ENCODE measurements around the gene HSP90AA1. TPM values are rescaled to one million over a fixed set of nuclear protein-coding genes. Genes with fewer than 3 reads are reported as not detected.
A peak's percentile ranks its signal among the peaks of the same experiment; 100 is the strongest.

Gene HSP90AA1
- total and polyA plus RNA-seq, 2 of the 8 experiments (the other 6 are each of a cell fraction or from before 2014, with no cell fraction given), result 339 to 878 TPM

GRCh38 chr14:102071283-102071998 lies 15.4 kb downstream of the HSP90AA1 start:
- Histone ChIP-seq H3K4ac (replicated peaks; ENCODE audit: insufficient read length, low read depth, low read length) (no peak overlapping the region), H3K27ac (ENCODE audit: low read depth, low read length) (no peak overlapping the region), H2BK15ac (ENCODE audit: low read length) (no peak overlapping the region), H3K4me2 (ENCODE audit: insufficient read depth in 1 of 2, low read depth in 2 of 2, low read length in 2 of 2) (no peak overlapping the region), H2BK120ac (replicated peaks; ENCODE audit: low read depth, low read length) (no peak overlapping the region), H3K56ac (replicated peaks; ENCODE audit: insufficient read length, low read depth, low read length) (peak overlapping the region; percentile 25), H3K23me2 (ENCODE audit: low read depth, low read length) (no peaks in the 10 kb centered on the region), H2BK20ac (ENCODE audit: low read length) (no peak overlapping the region), H3K9ac (replicated peaks in 1 of 4; ENCODE audit: extremely low read depth in 1 of 4, low read depth in 3 of 4, low read length in 3 of 4) (no peak overlapping the region), H3K79me2 (ENCODE audit: control insufficient read depth in 1 of 2, insufficient read depth in 2 of 2, low read length in 2 of 2) (no peaks in the 10 kb centered on the region), H4K5ac (ENCODE audit: insufficient read length, low read depth, low read length) (no peak overlapping the region), H3K14ac (ENCODE audit: insufficient read length) (no peak overlapping the region), H3K4me3 (ENCODE audit: extremely low read depth in 1 of 4, insufficient read depth in 2 of 4, low read depth in 3 of 4, low read length in 4 of 4) (no peak overlapping the region), H3K36me3 (ENCODE audit: control insufficient read depth in 2 of 4, insufficient read depth in 4 of 4, low read length in 3 of 4) (no peaks in the 10 kb centered on the region), H2BK12ac (ENCODE audit: low read depth, low read length) (no peak overlapping the region), H4K20me1 (replicated peaks in 1 of 2; ENCODE audit: control insufficient read depth in 1 of 2, insufficient read depth in 2 of 2, low read length in 2 of 2) (no peaks in the 10 kb centered on the region), H2AFZ (ENCODE audit: low read length) (no peak overlapping the region), H4K8ac (ENCODE audit: extremely low read depth, insufficient read depth, low read length) (no peak overlapping the region), H3K9me3 (ENCODE audit: insufficient read depth in 2 of 2, low read depth in 1 of 2, low read length in 1 of 2) (no peaks in the 10 kb centered on the region), H4K91ac (replicated peaks; ENCODE audit: insufficient read length, low read length) (no peak overlapping the region), H2BK5ac (ENCODE audit: low read depth, low read length) (no peak overlapping the region), H3K79me1 (ENCODE audit: low read depth, low read length) (no peaks in the 10 kb centered on the region), H2AK5ac (ENCODE audit: low read depth, low read length) (no peak overlapping the region), H3K18ac (ENCODE audit: extremely low read depth, low read length) (no peak overlapping the region), H3K4me1 (replicated peaks in 1 of 4; ENCODE audit: control insufficient read depth in 3 of 4, insufficient read depth in 4 of 4, low read length in 3 of 4) (no peaks in the 10 kb centered on the region), H3K27me3 (replicated peaks in 1 of 4; ENCODE audit: control insufficient read depth in 3 of 4, extremely low read depth in 1 of 4, insufficient read depth in 3 of 4, low read length in 3 of 4) (no peaks in the 10 kb centered on the region), H3K23ac (ENCODE audit: insufficient read length) (no peak overlapping the region)
- ChIA-PET POLR2A (ENCODE audit: partially characterized antibody) (no interaction called here), CTCF (ENCODE audit: partially characterized antibody) (interaction anchor here (1.9 kb wide), 1 partner anchor 25 kb away, joined by 5 read pairs; no protein-coding TSS in a partner anchor)
- no peak for DNase-seq (ENCODE audit: low read depth in 1 of 2, low spot score in 2 of 2)
- WGBS, 2 experiments (ENCODE audit: extremely low coverage in 1 of 2, insufficient coverage in 1 of 2, insufficient read length in 1 of 2, insufficient replicate concordance in 2 of 2, low coverage in 1 of 2, low lambda C conversion rate in 2 of 2, missing lambda C conversion rate in 1 of 2), result 89% methylated on average over 10 of the region's 10 CpGs; no CpG with 5 or more reads in 1 of the 2 experiments
- TF ChIP-seq NRF1 (IDR thresholded peaks at IDR 0.05; ENCODE audit: low read depth, low read length), result no peak
- TF ChIP-seq CREB1 (IDR thresholded peaks at IDR 0.05), result no peak
- TF ChIP-seq EP300 (IDR thresholded peaks at IDR 0.05; ENCODE audit: borderline replicate concordance in 1 of 2, low read depth in 2 of 2, low read length in 2 of 2), result no peak
- TF ChIP-seq KDM5A (IDR thresholded peaks at IDR 0.05; ENCODE audit: low read length), result no peak
- no peak for TF ChIP-seq EGR1 (IDR thresholded peaks at IDR 0.05; ENCODE audit: borderline replicate concordance, low read depth, low read length)
- TF ChIP-seq RNF2 (IDR thresholded peaks at IDR 0.05; ENCODE audit: borderline replicate concordance, low read depth, low read length, missing control alignments, poor library complexity, severe bottlenecking), result no peak
- no peak for TF ChIP-seq E2F6 (IDR thresholded peaks at IDR 0.05)
- no peak for TF ChIP-seq RXRA (IDR thresholded peaks at IDR 0.05; ENCODE audit: insufficient read depth, low read depth, low read length)
- no peak for TF ChIP-seq TBP (IDR thresholded peaks at IDR 0.05; ENCODE audit: low read depth, low read length)
- no peak for TF ChIP-seq BCL11A (IDR thresholded peaks at IDR 0.05; ENCODE audit: low read depth in 2 of 2, low read length in 2 of 2)
- no peak for TF ChIP-seq POLR2AphosphoS5 (IDR thresholded peaks at IDR 0.05; ENCODE audit: low read depth, low read length)
- no peak for TF ChIP-seq JUND (IDR thresholded peaks at IDR 0.05; ENCODE audit: low read length)
- TF ChIP-seq POU5F1 (IDR thresholded peaks at IDR 0.05; ENCODE audit: low read depth, low read length), result no peak
- no peak for FAIRE-seq

All from H1 (cell line).